ENCODE data around the gene FKBP14. TPM values are rescaled to one million over a fixed set of nuclear protein-coding genes. Genes with fewer than 3 reads are reported as not detected.
A peak's percentile ranks its signal among the peaks of the same experiment; 100 is the strongest.

The FKBP14 gene
- total and polyA plus RNA-seq, 9 of the 15 experiments (the other 6 are each of a cell fraction or from before 2014, with no cell fraction given), result 5.3 to 27.9 (median 14.3) TPM

DNA sequence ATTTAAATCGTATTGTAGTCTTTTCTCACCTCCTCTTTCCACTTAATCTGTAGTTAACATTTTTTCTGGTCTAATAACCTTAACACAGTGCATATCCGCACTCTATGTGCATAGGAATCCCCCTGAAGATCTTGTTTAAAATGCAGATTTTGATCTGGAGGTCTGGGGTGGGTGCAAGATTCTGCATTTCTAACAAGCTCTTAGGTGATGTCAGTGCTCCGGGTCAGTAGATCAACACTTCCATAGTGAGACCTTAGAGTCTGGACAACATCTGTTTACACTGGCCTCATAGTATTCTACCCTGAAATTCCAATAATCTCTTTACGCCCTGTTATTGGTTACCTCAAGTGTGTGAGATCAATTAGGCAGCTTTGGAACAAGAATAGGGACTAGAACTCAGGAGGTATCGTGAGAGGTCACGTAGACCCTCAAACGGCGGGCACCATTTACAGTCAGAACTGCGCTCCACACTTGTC lies 1.3 kb upstream of the FKBP14 start (continued):
- no peak for TF ChIP-seq NFE2 (IDR thresholded peaks at IDR 0.05; ENCODE audit: low read depth)
- no peak for TF ChIP-seq MEF2D (tag; conservative IDR thresholded peaks at IDR 0.05; ENCODE audit: low read depth)
- TF ChIP-seq SAP30 (IDR thresholded peaks at IDR 0.05; ENCODE audit: borderline replicate concordance, insufficient read depth, low read depth, low read length, poor library complexity, severe bottlenecking), result peak; percentile 23
- TF ChIP-seq FOXK2 (conservative IDR thresholded peaks at IDR 0.05 in 1 of 2, IDR thresholded peaks at IDR 0.05 in 1 of 2; ENCODE audit: low read depth in 2 of 2), result peak in 1 of 2 experiments; percentile 44; a peak in 2 of 4 replicates
- TF ChIP-seq, protein P1, sequence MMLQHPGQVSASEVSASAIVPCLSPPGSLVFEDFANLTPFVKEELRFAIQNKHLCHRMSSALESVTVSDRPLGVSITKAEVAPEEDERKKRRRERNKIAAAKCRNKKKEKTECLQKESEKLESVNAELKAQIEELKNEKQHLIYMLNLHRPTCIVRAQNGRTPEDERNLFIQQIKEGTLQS (IDR thresholded peaks at IDR 0.05), result no peak
- TF ChIP-seq, protein P1 (CRISPR knock-in tag; conservative IDR thresholded peaks at IDR 0.05), result 0 out of 2 replicates have a peak, but pooled peaks have one; percentile 36
- TF ChIP-seq, protein P2, sequence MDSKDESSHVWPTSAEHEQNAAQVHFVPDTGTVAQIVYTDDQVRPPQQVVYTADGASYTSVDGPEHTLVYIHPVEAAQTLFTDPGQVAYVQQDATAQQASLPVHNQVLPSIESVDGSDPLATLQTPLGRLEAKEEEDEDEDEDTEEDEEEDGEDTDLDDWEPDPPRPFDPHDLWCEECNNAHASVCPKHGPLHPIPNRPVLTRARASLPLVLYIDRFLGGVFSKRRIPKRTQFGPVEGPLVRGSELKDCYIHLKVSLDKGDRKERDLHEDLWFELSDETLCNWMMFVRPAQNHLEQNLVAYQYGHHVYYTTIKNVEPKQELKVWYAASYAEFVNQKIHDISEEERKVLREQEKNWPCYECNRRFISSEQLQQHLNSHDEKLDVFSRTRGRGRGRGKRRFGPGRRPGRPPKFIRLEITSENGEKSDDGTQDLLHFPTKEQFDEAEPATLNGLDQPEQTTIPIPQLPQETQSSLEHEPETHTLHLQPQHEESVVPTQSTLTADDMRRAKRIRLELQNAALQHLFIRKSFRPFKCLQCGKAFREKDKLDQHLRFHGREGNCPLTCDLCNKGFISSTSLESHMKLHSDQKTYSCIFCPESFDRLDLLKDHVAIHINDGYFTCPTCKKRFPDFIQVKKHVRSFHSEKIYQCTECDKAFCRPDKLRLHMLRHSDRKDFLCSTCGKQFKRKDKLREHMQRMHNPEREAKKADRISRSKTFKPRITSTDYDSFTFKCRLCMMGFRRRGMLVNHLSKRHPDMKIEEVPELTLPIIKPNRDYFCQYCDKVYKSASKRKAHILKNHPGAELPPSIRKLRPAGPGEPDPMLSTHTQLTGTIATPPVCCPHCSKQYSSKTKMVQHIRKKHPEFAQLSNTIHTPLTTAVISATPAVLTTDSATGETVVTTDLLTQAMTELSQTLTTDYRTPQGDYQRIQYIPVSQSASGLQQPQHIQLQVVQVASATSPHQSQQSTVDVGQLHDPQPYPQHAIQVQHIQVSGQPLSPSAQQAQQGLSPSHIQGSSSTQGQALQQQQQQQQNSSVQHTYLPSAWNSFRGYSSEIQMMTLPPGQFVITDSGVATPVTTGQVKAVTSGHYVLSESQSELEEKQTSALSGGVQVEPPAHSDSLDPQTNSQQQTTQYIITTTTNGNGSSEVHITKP (IDR thresholded peaks at IDR 0.05; ENCODE audit: partially characterized antibody), result no peak
- TF ChIP-seq ZNF3 (CRISPR knock-in tag; IDR thresholded peaks at IDR 0.05), result no peak
- TF ChIP-seq SUPT5H (IDR thresholded peaks at IDR 0.05), result peak; percentile 58; the same call in 1 of the 2 replicates
- TF ChIP-seq, protein P3, sequence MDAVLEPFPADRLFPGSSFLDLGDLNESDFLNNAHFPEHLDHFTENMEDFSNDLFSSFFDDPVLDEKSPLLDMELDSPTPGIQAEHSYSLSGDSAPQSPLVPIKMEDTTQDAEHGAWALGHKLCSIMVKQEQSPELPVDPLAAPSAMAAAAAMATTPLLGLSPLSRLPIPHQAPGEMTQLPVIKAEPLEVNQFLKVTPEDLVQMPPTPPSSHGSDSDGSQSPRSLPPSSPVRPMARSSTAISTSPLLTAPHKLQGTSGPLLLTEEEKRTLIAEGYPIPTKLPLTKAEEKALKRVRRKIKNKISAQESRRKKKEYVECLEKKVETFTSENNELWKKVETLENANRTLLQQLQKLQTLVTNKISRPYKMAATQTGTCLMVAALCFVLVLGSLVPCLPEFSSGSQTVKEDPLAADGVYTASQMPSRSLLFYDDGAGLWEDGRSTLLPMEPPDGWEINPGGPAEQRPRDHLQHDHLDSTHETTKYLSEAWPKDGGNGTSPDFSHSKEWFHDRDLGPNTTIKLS (IDR thresholded peaks at IDR 0.05; ENCODE audit: borderline replicate concordance, low read depth), result no peak
- TF ChIP-seq, protein P4, sequence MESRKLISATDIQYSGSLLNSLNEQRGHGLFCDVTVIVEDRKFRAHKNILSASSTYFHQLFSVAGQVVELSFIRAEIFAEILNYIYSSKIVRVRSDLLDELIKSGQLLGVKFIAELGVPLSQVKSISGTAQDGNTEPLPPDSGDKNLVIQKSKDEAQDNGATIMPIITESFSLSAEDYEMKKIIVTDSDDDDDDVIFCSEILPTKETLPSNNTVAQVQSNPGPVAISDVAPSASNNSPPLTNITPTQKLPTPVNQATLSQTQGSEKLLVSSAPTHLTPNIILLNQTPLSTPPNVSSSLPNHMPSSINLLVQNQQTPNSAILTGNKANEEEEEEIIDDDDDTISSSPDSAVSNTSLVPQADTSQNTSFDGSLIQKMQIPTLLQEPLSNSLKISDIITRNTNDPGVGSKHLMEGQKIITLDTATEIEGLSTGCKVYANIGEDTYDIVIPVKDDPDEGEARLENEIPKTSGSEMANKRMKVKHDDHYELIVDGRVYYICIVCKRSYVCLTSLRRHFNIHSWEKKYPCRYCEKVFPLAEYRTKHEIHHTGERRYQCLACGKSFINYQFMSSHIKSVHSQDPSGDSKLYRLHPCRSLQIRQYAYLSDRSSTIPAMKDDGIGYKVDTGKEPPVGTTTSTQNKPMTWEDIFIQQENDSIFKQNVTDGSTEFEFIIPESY (CRISPR knock-in tag; IDR thresholded peaks at IDR 0.05), result no peak
- TF ChIP-seq POLR3G (IDR thresholded peaks at IDR 0.05; ENCODE audit: extremely low read depth, insufficient read length, insufficient replicate concordance), result no peak
- TF ChIP-seq ZNF197 (CRISPR knock-in tag; IDR thresholded peaks at IDR 0.05; ENCODE audit: low read depth), result no peak
- peak; percentile 53; the same call in 1 of the 2 replicates for TF ChIP-seq PHF8 (IDR thresholded peaks at IDR 0.05; ENCODE audit: borderline replicate concordance, low read length)
- no peak for TF ChIP-seq NONO (IDR thresholded peaks at IDR 0.05; ENCODE audit: low read depth in 2 of 2, low read length in 1 of 2)
- 0 out of 2 replicates have a peak, but pooled peaks have one; percentile 11 for TF ChIP-seq STAT5A (IDR thresholded peaks at IDR 0.05; ENCODE audit: borderline replicate concordance, low read length)
- TF ChIP-seq, protein P5, sequence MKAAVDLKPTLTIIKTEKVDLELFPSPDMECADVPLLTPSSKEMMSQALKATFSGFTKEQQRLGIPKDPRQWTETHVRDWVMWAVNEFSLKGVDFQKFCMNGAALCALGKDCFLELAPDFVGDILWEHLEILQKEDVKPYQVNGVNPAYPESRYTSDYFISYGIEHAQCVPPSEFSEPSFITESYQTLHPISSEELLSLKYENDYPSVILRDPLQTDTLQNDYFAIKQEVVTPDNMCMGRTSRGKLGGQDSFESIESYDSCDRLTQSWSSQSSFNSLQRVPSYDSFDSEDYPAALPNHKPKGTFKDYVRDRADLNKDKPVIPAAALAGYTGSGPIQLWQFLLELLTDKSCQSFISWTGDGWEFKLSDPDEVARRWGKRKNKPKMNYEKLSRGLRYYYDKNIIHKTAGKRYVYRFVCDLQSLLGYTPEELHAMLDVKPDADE (conservative IDR thresholded peaks at IDR 0.05; ENCODE audit: control insufficient read depth, low read depth, low read length), result no peak
